ENCODE results near the gene ALDH1L2. TPM values are rescaled to one million over a fixed set of nuclear protein-coding genes. Genes with fewer than 3 reads are reported as not detected.

Gene ALDH1L2
- total RNA-seq, 4 donors from 2014 or later, result 1.3 to 7.6 (median 3.9) TPM

DNA sequence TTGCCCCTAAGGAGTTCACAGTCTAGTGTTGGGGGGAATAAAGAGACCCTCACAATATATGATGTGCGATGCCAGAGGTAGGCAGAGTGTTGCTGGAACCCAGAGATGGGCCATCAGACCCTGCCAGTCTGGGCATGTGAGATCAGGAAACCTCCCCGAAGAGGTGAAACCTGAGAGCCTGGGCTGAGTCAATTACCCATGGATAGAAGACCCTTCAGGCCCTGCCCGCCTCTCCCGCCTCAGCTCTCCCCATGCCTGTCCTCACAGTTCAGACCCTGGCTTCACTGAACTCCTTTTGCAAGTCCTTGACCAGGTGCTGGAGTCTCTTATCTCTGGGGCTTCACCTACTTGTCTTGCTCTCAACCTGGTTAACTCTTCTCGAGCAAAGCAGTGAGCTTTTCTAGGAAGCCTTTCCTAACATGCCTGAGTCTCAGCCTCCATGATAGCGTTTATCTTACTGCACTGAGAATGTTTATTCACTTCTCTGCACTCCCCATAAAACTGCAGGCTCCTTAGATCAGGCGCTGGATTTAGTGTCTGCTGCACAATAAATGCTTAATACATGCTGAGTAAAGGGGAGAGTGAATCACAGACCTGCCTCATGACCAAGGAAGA lies 19.6 kb downstream of the ALDH1L2 start:
- no peaks in the 10 kb centered on the region for H3K9me3 ChIP-seq
- WGBS, result 69% methylated on average over 7 of the region's 7 CpGs
- no peaks in the 10 kb centered on the region for H3K27me3 ChIP-seq
- H3K4me1 ChIP-seq, result no peaks in the 10 kb centered on the region
- H3K4me3 ChIP-seq, result no peak overlapping the region
- no peak for TF ChIP-seq POLR2AphosphoS5 (IDR thresholded peaks at IDR 0.05)
- TF ChIP-seq, protein P1, sequence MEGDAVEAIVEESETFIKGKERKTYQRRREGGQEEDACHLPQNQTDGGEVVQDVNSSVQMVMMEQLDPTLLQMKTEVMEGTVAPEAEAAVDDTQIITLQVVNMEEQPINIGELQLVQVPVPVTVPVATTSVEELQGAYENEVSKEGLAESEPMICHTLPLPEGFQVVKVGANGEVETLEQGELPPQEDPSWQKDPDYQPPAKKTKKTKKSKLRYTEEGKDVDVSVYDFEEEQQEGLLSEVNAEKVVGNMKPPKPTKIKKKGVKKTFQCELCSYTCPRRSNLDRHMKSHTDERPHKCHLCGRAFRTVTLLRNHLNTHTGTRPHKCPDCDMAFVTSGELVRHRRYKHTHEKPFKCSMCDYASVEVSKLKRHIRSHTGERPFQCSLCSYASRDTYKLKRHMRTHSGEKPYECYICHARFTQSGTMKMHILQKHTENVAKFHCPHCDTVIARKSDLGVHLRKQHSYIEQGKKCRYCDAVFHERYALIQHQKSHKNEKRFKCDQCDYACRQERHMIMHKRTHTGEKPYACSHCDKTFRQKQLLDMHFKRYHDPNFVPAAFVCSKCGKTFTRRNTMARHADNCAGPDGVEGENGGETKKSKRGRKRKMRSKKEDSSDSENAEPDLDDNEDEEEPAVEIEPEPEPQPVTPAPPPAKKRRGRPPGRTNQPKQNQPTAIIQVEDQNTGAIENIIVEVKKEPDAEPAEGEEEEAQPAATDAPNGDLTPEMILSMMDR (IDR thresholded peaks at IDR 0.05), result no peak
- TF ChIP-seq POLR2A (IDR thresholded peaks at IDR 0.05), result no peak
- TF ChIP-seq EP300 (IDR thresholded peaks at IDR 0.05), result no peak
- no peak for DNase-seq (ENCODE audit: low spot score in 2 of 2)
- H3K36me3 ChIP-seq, result peaks cover 10% of the 10 kb centered on the region
- H3K27ac ChIP-seq, result no peak overlapping the region

DNA sequence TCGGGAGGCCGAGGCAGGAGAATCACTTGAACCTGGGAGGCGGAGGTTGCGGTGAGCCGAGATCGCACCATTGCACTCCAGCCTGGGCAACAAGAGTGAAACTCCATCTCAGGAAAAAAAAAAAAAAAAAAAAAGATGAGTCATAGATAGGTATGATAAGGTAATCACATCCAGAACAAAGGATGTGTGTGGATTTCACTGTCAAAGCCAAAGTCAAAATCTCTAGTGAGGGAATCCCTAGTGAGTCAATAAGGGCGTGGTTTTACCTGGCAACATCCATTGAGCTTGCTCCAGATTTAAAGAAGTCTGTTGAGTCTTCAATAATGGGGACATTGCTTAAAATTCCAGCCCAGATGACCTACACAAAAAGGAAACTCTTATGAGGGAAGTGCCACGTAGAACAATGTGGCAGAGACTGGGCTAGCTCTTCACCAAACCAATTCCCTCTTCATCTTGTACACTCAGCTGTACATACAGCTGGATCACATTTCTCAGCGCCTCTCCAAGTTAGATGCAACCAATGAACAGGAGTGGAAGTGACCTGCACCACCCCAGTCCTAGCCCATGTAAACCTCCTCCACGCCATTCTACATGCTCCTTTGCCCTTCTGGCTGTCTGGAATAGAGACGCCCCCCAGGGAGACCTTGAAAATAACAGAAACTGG lies 23.4 kb downstream of the ALDH1L2 start:
- TF ChIP-seq EP300 (IDR thresholded peaks at IDR 0.05) (no peak), POLR2A (IDR thresholded peaks at IDR 0.05) (no peak), POLR2AphosphoS5 (IDR thresholded peaks at IDR 0.05) (no peak)
- TF ChIP-seq, protein P1 (IDR thresholded peaks at IDR 0.05), result no peak
- no peak overlapping the region for H3K4me3 ChIP-seq

DNA sequence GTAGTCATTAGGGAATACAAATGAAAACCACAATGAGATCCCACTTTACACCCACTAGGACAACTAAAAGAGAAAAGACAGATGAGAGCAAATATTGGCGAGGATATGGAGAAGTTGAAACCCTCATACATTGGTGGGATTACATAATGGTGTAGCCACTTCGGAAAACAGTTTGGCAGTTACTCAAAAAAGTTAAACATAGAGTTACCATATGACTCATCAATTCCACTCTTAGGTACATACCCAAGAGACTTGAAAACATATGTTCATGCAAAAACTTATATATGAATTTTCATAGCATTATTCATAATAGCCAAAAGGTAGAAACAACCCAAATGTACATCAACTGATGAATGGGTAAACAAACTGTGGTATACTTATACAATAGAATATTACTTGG lies 27.1 kb downstream of the ALDH1L2 start:
- Histone ChIP-seq H3K9me3 (no peaks in the 10 kb centered on the region), H3K36me3 (peaks cover 8% of the 10 kb centered on the region), H3K27ac (no peak overlapping the region), H3K27me3 (no peaks in the 10 kb centered on the region), H3K4me1 (peaks cover 5% of the 10 kb centered on the region), H3K4me3 (no peak overlapping the region)
- 70% methylated on average over 2 of the region's 2 CpGs for WGBS
- no peak for DNase-seq (ENCODE audit: low spot score in 2 of 2)
- TF ChIP-seq, protein P1 (IDR thresholded peaks at IDR 0.05), result no peak
- TF ChIP-seq POLR2AphosphoS5 (IDR thresholded peaks at IDR 0.05) (no peak), EP300 (IDR thresholded peaks at IDR 0.05) (no peak), POLR2A (IDR thresholded peaks at IDR 0.05) (no peak)

More for the DNA sequence above, 23.4 kb downstream of the ALDH1L2 start:
- H3K4me1 ChIP-seq, result no peaks in the 10 kb centered on the region
- 89% methylated on average over 11 of the region's 11 CpGs for WGBS
- no peaks in the 10 kb centered on the region for H3K27me3 ChIP-seq
- no peak for DNase-seq (ENCODE audit: low spot score in 2 of 2)
- H3K27ac ChIP-seq, result no peak overlapping the region
- H3K9me3 ChIP-seq, result no peaks in the 10 kb centered on the region
- peaks cover 9% of the 10 kb centered on the region for H3K36me3 ChIP-seq

DNA sequence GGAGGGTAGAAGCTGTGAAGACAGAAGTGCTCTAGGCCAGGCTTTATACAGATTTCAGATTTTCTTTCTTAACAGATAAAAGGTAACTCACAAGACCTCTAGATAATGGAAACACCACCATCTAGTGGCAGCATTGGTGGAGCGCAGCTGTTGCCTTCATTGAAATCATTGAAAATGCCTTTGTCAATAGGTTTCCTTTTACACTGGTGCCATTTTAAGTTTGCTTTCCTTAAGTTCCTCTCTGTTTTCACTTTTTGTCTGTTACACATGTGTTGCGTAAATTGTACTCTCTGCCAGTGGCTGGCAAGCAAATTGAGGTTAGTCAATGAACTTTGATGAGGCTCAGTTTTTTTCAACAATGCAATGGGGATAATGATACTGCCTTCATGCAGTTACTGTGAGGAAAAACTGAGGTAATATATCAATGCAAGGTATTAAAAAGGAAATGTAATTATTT lies 31.1 kb downstream of the ALDH1L2 start:
- TF ChIP-seq POLR2A (IDR thresholded peaks at IDR 0.05) (no peak), POLR2AphosphoS5 (IDR thresholded peaks at IDR 0.05) (no peak), EP300 (IDR thresholded peaks at IDR 0.05) (no peak)
- TF ChIP-seq, protein P1 (IDR thresholded peaks at IDR 0.05), result peak; percentile 70 to 85
- H3K4me1 ChIP-seq, result peaks cover 5% of the 10 kb centered on the region
- no peaks in the 10 kb centered on the region for H3K36me3 ChIP-seq
- no peak overlapping the region for H3K27ac ChIP-seq
- no peaks in the 10 kb centered on the region for H3K27me3 ChIP-seq
- DNase-seq (ENCODE audit: low spot score in 2 of 2), result peak in 1 of 2 donors; percentile 85
- no peaks in the 10 kb centered on the region for H3K9me3 ChIP-seq
- WGBS, result 1% methylated on average over 2 of the region's 2 CpGs
- no peak overlapping the region for H3K4me3 ChIP-seq

DNA sequence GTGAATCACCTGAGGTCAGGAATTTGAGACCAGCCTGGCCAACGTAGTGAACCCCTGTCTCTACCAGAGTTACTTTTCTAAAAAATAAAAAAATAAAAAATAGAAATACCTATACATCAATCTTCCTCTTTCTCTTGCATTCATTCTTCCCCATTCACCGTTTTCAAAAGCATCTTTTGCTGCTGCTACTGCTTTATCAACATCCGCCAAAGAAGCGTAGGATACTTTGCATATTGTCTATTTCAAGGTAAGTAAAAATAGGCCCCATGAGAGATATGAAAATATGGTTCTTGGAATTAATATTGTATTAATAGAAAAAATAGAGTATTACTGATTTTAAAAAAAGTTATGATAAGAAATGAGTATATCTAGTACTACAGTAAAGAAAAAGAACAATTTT lies 32.3 kb downstream of the ALDH1L2 start:
- no peaks in the 10 kb centered on the region for H3K27me3 ChIP-seq
- no peaks in the 10 kb centered on the region for H3K9me3 ChIP-seq
- no peak overlapping the region for H3K4me3 ChIP-seq
- WGBS, result 86% methylated on average over 4 of the region's 4 CpGs
- H3K36me3 ChIP-seq, result peaks cover 4% of the 10 kb centered on the region
- no peak overlapping the region for H3K27ac ChIP-seq
- TF ChIP-seq EP300 (IDR thresholded peaks at IDR 0.05) (no peak), POLR2A (IDR thresholded peaks at IDR 0.05) (no peak), POLR2AphosphoS5 (IDR thresholded peaks at IDR 0.05) (no peak)
- TF ChIP-seq, protein P1 (IDR thresholded peaks at IDR 0.05), result no peak
- DNase-seq (ENCODE audit: low spot score in 2 of 2), result no peak
- H3K4me1 ChIP-seq, result peaks cover 5% of the 10 kb centered on the region

Measured in suprapubic skin (tissue), 4 donors.